Stimulated activated CD4-positive, alpha-beta T cell treated with anti-CD3 and anti-CD28 coated beads, Interleukin-12 subunit alpha, Interleukin-12 subunit beta, amount 100 ng/mL, for 24 hours (primary cell): ENCODE data around the gene HK1.
"Not testable (repeated sequence)": the region's sequence is repeated elsewhere in the genome, so short reads cannot be mapped to it uniquely, and the experiment has no call there.

Experiments used
- DNase-seq, 2 experiments: peaks; one replicate each; pipeline ENCODE4 v3.0.0-alpha.2; 2020; ENCODE audit warnings: low read depth in 2 of 2

The HK1 gene

DNA sequence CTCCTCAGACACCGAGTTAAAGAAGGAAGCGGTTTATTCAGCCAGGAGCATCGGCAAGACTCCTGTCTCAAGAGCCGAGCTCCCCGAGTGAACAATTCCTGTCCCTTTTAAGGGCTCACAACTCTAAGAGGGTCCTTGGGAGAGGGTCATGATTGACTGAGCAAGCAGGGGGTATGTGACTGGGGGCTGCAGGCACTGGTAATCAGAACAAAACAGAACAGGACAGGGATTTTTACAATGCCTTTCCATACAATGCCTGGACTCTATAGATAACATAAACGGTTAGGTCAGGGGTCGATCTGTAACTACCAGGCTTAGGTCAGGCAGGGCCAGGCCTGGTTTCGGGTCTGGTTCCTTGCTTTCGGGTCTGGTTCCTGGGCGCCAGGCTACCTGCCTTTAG lies 30.0 kb downstream of the HK1 start:
- DNase-seq = not testable (repeated sequence)

DNA sequence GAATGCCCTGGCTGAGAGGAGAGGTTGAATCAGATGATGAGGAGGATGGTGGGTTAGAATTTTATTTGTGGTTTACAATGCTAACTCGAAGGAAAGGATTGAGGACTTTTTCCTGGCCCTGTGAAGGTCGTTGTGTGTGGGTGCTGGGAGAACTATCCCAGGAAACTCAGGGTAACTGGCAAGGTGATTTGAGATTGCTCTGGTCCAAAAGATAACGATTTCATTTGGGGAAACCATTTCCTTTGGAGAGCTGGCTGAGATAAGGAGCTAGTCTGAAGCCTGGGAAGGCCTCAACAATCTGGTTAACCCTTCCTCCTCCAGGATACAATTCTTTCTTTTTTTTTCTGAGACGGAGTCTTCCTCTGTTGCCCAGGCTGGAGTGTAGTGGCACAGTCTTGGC lies 33.0 kb downstream of the HK1 start:
- no peak for DNase-seq

DNA sequence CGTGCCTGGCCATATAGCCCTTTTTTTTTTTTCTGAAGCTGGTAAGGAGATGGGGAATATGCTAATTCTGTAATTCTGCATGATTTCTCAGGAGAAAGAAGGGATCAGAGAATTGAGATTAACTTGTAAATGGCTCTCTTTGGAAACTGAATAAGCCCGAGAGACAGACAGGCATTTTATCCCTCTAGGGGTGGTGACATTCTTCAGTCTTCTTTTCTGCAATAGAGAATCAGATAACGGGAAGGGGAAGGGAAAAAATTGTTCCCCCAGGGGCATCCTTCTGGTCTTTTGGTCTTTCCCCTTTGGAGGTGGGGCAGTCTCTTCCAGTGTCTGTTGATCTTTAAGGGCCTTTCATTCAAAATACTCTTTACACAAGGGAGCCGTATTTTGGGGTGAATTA lies 34.2 kb downstream of the HK1 start:
- DNase-seq = no peak

DNA sequence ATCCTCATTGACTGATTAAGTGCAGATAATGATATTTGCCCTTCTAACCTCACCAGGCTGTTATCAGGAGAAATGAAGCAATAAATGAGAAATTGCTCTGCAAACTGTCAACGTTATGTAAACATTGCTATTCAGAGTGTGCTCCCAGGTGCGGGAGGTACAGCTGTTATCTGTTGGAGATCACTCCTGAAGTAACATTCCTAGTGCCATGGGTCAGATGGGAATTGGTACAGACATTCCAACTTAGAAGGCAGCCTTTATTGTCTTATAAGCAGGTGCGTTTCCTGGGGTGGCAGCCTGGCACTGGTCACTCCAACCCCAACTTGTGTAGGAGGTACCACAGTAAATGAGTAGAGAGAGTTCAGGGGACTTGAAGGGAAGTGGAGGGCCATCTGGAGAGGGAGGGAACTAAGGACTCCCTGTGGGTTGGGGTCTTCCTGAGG lies 36.8 kb downstream of the HK1 start:
- DNase-seq = no peak

GRCh38 chr10:69315610-69316312 lies 37.5 kb downstream of the HK1 start:
- no peak for DNase-seq

GRCh38 chr10:69316313-69317059 lies 38.2 kb downstream of the HK1 start:
- no peak for DNase-seq

GRCh38 chr10:69317175-69317604 lies 38.9 kb downstream of the HK1 start:
- no peak for DNase-seq

DNA sequence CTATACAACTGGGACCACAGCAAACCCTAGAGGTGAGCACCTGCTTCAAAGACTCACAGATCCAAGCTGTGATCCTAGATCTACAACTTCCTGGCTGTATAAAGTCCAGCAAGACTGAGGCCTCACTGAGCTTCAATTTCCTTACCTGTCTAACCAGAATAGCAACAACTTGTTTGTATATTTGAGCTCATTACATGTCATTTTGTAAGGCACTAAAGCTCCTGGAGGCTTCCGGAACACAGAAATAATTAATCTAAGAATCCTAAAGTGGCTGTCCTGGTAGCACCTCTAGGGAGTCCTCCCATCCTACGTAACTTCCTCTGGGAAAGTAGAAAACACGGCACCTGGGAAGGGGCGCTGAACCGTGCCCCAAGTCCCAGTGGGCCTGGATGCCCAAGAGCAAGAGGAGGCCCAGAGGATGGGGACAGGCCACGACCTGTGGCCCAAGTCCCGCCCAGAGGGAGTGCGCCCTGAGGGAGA lies 39.4 kb downstream of the HK1 start:
- no peak for DNase-seq

DNA sequence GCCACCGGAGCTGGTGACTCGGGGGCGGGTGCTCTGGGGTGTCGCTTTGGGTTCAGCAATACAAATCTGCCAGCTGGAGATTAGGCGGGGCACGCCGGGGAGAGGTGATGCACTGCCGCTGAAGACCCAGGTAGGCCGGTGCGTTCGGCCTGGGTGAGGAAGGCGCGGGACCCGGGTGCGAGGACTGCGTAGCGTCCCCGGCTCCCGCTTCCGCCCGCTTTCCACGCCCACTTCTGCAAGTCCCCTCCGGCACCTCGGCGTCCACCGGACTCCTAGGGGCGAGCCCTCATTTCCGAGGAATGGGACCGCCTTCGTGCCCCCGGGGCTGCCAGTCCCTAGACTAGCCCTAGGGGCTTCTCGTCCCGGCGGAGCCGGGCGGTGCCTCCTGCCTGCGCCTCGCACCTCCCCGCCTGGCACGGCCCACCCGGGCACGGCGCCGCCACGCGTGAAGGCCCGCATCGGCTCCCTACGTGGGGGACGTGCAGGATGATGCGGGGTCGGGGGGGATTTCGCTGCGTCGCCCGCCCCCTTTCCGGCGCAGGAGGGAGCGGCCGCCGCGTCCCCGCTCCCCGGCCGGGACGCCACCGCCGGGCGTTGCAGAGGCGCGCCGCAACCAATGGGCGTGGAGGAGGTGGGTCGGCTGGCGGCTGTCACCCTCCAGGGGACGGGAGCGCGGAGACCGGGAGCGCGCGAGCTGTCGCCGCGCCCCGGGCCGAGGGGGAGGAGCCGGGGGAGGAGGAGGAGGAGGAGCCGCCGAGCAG lies 40.0 kb downstream of the HK1 start:
- DNase-seq = peak; percentile 78 to 87

DNA sequence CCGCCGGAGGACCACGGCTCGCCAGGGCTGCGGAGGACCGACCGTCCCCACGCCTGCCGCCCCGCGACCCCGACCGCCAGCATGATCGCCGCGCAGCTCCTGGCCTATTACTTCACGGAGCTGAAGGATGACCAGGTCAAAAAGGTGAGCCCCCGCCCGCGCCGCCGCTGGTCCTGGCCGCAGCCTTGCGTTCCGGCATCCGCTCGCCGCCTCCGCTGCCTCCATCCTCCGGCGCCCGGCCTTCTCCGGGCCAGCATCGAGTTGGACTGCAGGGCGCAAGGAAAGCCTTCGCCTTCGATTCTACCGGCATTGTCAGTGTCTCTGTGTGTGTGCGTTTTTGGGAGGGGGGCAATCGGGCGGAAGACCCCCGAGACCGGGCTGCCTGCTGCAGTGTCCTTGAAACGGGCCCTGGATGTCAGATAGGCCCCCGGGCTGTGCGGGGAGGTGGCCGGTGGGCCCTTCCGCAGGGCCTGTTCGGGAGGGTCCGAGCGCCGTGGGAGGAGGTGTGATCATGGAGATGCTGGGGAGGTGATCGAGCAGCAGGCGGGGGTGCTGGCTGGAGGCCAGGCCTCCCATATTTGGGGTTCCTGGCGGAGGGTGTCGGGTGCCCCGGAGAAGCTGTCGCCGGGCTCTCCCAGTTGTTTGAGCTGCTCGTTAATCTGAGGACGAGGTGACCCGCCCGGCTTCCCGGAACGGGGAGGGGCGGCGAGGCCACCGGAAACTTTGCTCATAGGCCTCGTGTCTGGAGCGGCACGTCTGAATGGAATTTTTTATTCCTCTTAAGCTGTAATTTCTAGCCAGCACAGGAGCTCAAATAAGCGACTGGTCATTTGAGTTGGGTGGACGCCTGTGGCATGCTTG lies 40.8 kb downstream of the HK1 start:
- peak; percentile 62 to 82 for DNase-seq

DNA sequence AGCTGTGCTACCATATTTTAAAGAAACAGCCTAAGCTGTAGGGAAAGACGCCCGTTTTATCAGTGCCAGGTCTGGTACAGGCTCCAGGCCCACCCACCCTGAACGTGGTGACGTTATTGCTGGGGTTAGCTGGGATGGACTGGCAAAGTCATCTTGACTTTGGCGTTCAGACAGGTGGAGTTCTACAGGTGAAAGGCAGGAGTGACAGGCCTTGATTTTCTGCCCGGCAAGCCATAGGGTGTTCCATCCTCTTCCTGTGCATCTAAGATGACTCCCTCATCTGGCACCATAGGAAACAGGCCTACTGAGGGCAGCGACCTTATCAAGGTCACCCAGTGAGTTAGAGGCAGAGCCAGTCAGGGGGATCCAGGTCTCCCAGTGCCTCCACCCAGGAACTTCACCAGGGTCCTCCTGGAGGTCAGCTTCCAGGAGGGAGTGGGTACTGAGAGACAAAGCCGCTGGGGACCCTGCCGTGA lies 41.6 kb downstream of the HK1 start:
- no peak for DNase-seq

DNA sequence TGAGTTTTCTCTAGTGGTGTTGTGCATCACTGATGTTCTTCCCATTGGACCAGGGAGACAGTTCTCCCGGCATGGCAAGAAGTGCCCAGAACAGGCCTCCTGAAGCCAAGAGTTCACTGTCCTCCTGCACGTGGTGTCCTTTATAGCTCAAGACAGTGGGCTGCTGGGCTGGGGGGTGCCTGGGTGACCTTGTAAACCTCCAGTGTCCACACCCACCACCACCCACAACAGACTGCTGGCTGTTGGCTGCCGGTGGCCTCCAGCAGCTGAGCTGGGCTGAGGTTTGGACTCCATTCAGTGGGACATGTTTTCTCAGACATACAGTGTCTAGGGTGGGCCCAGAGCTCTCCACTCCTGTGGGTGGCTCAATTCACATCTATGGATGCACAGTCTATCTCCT lies 42.2 kb downstream of the HK1 start:
- DNase-seq = no peak

- DNase-seq = no peak
These were observed 42.9 kb downstream of the HK1 start for GRCh38 chr10:69321039-69321715.

- DNase-seq = no peak
These were observed 43.6 kb downstream of the HK1 start for GRCh38 chr10:69321865-69322264.

DNA sequence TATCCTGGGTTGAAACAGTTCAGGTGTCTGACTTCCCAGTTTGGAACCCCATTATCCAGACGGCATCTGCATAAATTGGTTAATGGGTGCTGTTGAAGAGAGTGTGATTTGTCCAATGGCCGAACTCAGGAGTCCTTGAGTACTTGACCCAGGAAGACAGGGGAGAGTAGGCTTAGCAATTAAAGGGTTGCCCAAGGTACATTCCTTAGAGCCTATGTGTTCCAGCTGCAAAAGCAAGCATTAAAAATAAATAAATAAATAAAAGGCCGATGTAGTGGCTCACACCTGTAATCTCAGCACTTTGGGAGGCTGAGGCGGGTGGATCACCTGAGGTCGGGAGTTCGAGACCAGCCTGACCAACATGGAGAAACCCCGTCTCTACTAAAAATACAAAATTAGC lies 44.0 kb downstream of the HK1 start:
- DNase-seq = not testable (repeated sequence)

GRCh38 chr10:69323622-69324021 lies 45.3 kb downstream of the HK1 start:
- no peak for DNase-seq

DNA sequence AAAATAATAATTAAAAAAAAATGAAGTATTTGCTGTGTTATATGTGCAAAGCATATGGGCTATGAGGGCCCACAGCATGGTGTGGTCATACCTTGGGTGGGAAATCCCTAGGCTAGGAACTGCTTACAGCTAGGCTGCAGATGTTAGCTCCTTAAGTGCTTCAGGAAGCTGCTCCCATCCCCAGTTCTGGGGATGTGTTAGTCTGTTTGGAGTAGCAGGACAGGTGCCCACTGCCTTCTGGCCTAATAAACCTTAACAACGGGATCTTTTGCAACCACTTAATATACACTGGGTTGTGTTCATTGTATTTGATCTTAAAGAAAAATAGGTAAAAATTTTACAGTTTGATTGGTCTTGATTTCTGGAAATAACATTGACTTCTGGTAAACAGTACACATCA lies 46.3 kb downstream of the HK1 start:
- no peak for DNase-seq

GRCh38 chr10:69325637-69326523 lies 47.6 kb downstream of the HK1 start:
- not testable (repeated sequence) for DNase-seq

GRCh38 chr10:69326692-69327091 lies 48.4 kb downstream of the HK1 start:
- DNase-seq = no peak
